ENCODE results near the gene BAZ2B.

BAZ2B gene

GRCh38 chr2:159438720-159439353 is 177.5 kb downstream of the BAZ2B start:
- DNase-seq (ENCODE audit: low spot score), result no peak
- TF ChIP-seq, protein P1, sequence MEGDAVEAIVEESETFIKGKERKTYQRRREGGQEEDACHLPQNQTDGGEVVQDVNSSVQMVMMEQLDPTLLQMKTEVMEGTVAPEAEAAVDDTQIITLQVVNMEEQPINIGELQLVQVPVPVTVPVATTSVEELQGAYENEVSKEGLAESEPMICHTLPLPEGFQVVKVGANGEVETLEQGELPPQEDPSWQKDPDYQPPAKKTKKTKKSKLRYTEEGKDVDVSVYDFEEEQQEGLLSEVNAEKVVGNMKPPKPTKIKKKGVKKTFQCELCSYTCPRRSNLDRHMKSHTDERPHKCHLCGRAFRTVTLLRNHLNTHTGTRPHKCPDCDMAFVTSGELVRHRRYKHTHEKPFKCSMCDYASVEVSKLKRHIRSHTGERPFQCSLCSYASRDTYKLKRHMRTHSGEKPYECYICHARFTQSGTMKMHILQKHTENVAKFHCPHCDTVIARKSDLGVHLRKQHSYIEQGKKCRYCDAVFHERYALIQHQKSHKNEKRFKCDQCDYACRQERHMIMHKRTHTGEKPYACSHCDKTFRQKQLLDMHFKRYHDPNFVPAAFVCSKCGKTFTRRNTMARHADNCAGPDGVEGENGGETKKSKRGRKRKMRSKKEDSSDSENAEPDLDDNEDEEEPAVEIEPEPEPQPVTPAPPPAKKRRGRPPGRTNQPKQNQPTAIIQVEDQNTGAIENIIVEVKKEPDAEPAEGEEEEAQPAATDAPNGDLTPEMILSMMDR (IDR thresholded peaks at IDR 0.05), result no peak
- H3K4me3 ChIP-seq, result no peak overlapping the region
- H3K27ac ChIP-seq, result no peak overlapping the region

DNA sequence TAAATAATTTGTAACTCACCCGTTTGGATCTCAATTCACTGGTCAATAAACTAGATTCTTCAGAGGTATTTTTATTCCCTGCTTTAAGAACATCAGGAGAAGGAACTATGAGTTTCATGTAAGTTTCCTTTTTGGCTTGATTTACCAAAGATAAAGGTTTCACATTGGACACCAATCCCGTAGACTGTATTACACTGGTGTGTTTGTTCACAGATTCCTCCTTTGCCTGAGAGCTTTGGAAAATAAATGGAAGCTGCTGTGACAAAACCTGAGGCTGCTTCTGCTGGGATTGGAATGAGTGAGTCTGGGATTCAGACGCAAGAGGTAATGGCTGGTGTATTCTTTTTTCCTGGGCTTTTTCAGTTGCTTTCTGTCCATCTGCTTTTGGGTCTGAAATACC is 178.1 kb downstream of the BAZ2B start:
- no peak for DNase-seq (ENCODE audit: low spot score)
- Histone ChIP-seq H3K4me3 (no peak overlapping the region), H3K27ac (no peak overlapping the region)
- TF ChIP-seq, protein P1 (IDR thresholded peaks at IDR 0.05), result no peak

GRCh38 chr2:159432610-159433009 is 183.7 kb downstream of the BAZ2B start:
- H3K27ac ChIP-seq, result no peak overlapping the region
- TF ChIP-seq, protein P1 (IDR thresholded peaks at IDR 0.05), result no peak
- DNase-seq (ENCODE audit: low spot score), result no peak
- no peak overlapping the region for H3K4me3 ChIP-seq

DNA sequence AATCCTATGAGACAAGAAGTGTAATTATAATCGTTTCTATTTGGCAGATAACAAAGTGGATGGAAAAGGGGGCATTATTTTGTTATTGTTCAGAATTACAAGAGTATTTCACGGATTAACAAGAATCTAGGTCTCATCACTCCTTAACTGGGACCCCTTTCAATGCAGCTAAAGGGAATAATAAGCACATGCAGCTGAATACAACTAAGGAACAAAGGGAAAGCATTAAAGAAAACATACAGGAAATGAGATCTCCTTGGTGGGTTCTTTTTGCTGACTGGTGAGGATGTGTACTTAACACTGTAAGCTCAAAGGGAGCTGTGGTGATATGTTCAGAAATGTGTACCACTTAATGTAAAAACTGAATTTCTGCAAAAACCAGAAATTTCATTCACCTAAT is 189.3 kb downstream of the BAZ2B start:
- TF ChIP-seq, protein P1 (IDR thresholded peaks at IDR 0.05), result no peak
- no peak overlapping the region for H3K27ac ChIP-seq
- DNase-seq (ENCODE audit: low spot score), result no peak
- H3K4me3 ChIP-seq, result no peak overlapping the region

- TF ChIP-seq, protein P1 (IDR thresholded peaks at IDR 0.05), result no peak
- H3K27ac ChIP-seq, result no peak overlapping the region
- no peak overlapping the region for H3K4me3 ChIP-seq
- no peak for DNase-seq (ENCODE audit: low spot score)
Measured at GRCh38 chr2:159419403-159419802, 196.9 kb downstream of the BAZ2B start.

DNA sequence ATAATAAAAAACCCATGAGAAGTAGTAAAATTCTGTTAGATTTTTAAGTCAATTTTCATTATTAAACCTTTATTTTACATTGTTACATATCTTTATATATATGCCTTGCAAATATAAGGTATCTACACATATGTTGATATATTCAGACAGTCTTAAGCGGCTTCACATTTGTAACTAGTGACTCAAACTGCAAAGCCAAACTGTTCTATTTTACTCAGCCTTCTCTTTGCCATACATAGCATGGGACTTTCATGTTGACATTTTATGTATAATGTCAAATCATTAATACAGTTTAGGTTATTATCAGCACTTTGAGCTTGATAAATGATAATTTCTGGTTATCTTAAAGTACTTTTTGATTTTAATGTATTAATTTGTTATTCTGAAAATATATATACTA is 204.9 kb downstream of the BAZ2B start:
- H3K4me3 ChIP-seq, result no peak overlapping the region
- DNase-seq (ENCODE audit: low spot score), result no peak

DNA sequence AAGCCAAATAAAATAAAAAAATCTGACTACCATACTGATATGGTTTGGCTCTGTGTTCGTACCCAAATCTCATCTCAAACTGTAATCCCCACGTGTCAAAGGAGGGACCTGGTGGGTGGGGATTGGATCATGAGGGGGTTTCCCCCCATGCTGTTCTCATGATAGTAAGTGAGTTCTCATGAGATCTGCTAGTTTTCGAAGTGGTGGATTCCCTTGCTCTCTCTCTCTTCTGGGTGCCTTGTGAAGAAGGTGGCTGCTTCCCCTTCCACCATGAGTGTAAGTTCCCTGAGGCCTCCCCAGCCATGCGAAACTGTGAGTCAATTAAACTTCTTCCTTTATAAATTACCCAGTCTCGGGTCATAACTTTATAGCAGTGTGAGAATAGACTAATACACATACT is 206.1 kb downstream of the BAZ2B start:
- TF ChIP-seq, protein P1 (IDR thresholded peaks at IDR 0.05), result no peak
- no peak for DNase-seq (ENCODE audit: low spot score)
- Histone ChIP-seq H3K4me3 (no peak overlapping the region), H3K27ac (no peak overlapping the region)

More for the DNA sequence above, 204.9 kb downstream of the BAZ2B start:
- H3K27ac ChIP-seq, result no peak overlapping the region
- TF ChIP-seq, protein P1 (IDR thresholded peaks at IDR 0.05), result no peak
